Breast epithelium (tissue), 4 donors: ENCODE data around the gene ZNF12. TPM values are rescaled to one million over a fixed set of nuclear protein-coding genes. Genes with fewer than 3 reads are reported as not detected.
"Not testable (repeated sequence)": the region's sequence is repeated elsewhere in the genome, so short reads cannot be mapped to it uniquely, and the experiment has no call there.

Experiments used
- DNase-seq, 2 donors: peaks; one replicate each; pipeline ENCODE4 v3.0.0-alpha.2; 2019; ENCODE audit warnings: low spot score in 2 of 2
- H3K27ac ChIP-seq, 2 donors: fragments of 200-600 bp; sonication (generic) in 1 of 2; one replicate each; pipeline ENCODE4 v1.5.1; 2016 to 2019; ENCODE audit warnings: mild to moderate bottlenecking in 1 of 2
- H3K27me3 ChIP-seq, 2 donors: fragments of 200-600 bp; sonication (generic) in 1 of 2; one replicate each; pipeline versions ENCODE4 v1.5.1 to v1.6.0; 2017 to 2019; ENCODE audit warnings: control low read depth in 1 of 2, mild to moderate bottlenecking in 1 of 2
- H3K36me3 ChIP-seq: fragments of 200-600 bp; one replicate; pipeline ENCODE4 v1.5.1; 2019
- H3K4me1 ChIP-seq, 2 donors: fragments of 200-600 bp; sonication (generic); one replicate each; pipeline ENCODE4 v1.5.1; 2016 to 2019; ENCODE audit warnings: control low read depth in 1 of 2
- H3K4me3 ChIP-seq, 3 donors: fragments of 200-600 bp; sonication (generic); 1 replicate in 2 of 3; 2 replicates in 1 of 3; pipeline ENCODE4 v1.5.1; 2016 to 2019; ENCODE audit warnings: mild to moderate bottlenecking in 3 of 3, moderate library complexity in 2 of 3
- H3K9me3 ChIP-seq, 2 donors: fragments of 200-600 bp; sonication (generic) in 1 of 2; one replicate each; pipeline ENCODE4 v1.5.1; 2016 to 2019; ENCODE audit warnings: control low read depth in 1 of 2
- POLR2A ChIP-seq: fragments of 450-650 bp; IDR thresholded peaks from one replicate; pipeline ENCODE4 v1.6.1; 2016; ENCODE audit warnings: antibody characterized with exemption, mild to moderate bottlenecking, moderate library complexity
- POLR2AphosphoS5 ChIP-seq, 3 donors: sonication (generic); formaldehyde crosslinking; IDR thresholded peaks; one replicate each; pipeline ENCODE4 v1.6.1; 2017; ENCODE audit warnings: antibody characterized with exemption in 3 of 3
- intact Hi-C: fragments of 100-400 bp; cut with DNase I; formaldehyde crosslinking; loops from one replicate; pipeline ENCODE4 v1.15.1; 2023; ENCODE audit warnings: low total_unique reads
- total RNA-seq, 3 donors: library from RNA; depleted of rRNA; stranded (reverse); fragments of >200 nt; gene quantifications; one replicate each; pipeline ENCODE4 v1.1.0, GENCODE V29; 2016
- TF ChIP-seq, protein P1 (sequence below), 3 donors: fragments of 450-650 bp; IDR thresholded peaks; one replicate each; pipeline ENCODE4 v1.5.1; 2016 to 2017; ENCODE audit warnings: antibody characterized with exemption in 3 of 3, mild to moderate bottlenecking in 3 of 3, moderate library complexity in 3 of 3

Gene ZNF12
- 10 to 100 TPM; 20.6 to 43.0 (median 25.2) TPM for total RNA-seq

DNA sequence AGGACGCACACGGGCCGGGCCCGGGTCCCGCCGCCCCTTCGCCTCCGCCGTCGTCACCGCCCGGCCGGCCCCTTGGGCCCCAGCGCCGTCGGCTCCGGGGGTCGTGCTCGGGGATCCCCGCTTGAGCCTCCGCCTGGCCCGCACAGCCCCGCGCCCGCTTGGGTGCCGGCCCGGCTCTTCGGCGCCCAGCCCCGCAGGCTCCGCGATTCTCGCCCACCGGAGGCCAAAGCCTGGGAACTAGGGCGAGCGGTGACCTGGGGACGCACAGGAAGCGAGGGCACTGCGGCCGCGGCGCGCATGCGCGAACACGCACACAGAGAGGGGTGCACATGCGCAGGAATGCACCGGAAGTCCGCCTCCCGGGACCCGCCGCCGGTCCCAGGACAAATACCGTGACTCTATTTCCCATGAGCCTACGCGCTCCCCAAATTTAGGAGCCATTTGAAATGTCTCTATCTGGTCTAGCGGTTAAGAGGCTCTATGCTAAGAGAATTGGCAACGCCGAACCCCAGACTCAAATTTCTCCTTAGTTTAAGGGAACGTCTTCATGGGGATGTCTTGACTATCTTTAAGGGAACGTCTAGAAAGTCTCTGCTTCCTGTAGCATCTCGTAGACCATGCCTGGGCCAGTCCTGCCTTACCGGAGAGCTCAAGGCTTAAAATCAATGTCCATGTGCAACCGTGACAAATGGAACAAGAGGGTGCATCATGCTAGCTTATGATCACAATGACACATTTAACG lies at the start of gene ZNF12:
Gene ZNF12 (minus strand): TSS at position 282 of the 742 bp plus-strand sequence. CDS start 1,774 bp downstream, outside the sequence.
- H3K36me3 ChIP-seq, result peaks cover under 1% of the 10 kb centered on the region
- peaks cover under 1 to 6% of the 10 kb centered on the region in 2 donors for H3K9me3 ChIP-seq
- peak; percentile 94 to 96 for DNase-seq
- peak within 1 kb of the TSS; percentile 92 to 94 for H3K27ac ChIP-seq
- H3K4me1 ChIP-seq, result peaks cover 4 to 5% of the 10 kb centered on the region in 2 donors
- TF ChIP-seq POLR2AphosphoS5 (IDR thresholded peaks at IDR 0.05) (peak; percentile 63 to 93 (median 74)), POLR2A (peak; percentile 69)
- TF ChIP-seq, protein P1, sequence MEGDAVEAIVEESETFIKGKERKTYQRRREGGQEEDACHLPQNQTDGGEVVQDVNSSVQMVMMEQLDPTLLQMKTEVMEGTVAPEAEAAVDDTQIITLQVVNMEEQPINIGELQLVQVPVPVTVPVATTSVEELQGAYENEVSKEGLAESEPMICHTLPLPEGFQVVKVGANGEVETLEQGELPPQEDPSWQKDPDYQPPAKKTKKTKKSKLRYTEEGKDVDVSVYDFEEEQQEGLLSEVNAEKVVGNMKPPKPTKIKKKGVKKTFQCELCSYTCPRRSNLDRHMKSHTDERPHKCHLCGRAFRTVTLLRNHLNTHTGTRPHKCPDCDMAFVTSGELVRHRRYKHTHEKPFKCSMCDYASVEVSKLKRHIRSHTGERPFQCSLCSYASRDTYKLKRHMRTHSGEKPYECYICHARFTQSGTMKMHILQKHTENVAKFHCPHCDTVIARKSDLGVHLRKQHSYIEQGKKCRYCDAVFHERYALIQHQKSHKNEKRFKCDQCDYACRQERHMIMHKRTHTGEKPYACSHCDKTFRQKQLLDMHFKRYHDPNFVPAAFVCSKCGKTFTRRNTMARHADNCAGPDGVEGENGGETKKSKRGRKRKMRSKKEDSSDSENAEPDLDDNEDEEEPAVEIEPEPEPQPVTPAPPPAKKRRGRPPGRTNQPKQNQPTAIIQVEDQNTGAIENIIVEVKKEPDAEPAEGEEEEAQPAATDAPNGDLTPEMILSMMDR (IDR thresholded peaks at IDR 0.05), result no peak
- H3K27me3 ChIP-seq, result no peaks in the 10 kb centered on the region
- peak within 1 kb of the TSS; percentile 80 to 99 (median 97) for H3K4me3 ChIP-seq
- intact Hi-C loops, result no loop called here

DNA sequence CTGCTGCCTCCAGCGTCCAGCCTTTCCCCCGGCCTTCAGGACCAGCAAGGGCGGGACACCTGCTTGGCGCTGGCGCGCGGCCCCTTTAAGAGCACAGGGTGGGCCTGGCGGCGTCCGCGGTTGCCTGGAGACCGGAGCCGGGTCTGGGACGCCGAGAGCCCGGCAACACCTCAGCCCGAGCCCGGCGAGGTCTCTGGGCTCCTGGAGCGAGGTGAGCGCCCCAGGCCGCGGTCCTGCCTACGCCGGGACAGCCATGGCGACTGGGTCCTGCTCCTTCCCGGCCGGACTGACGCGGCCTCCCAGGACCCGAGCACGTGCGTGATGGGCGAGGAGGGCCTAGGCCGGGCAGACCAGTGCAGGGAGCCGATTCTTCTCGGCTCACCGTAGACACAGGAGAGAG lies 47.2 kb upstream of the ZNF12 start, which contains the start of gene RSPH10B2:
Gene RSPH10B2 (plus strand): TSS at position 140 of the 400 bp plus-strand sequence. CDS start 3,575 bp downstream, outside the sequence.
- H3K4me3 ChIP-seq, intact Hi-C loops, DNase-seq, H3K27ac ChIP-seq, H3K4me1 ChIP-seq, H3K27me3 ChIP-seq, H3K36me3 ChIP-seq, H3K9me3 ChIP-seq: not testable (repeated sequence)

DNA sequence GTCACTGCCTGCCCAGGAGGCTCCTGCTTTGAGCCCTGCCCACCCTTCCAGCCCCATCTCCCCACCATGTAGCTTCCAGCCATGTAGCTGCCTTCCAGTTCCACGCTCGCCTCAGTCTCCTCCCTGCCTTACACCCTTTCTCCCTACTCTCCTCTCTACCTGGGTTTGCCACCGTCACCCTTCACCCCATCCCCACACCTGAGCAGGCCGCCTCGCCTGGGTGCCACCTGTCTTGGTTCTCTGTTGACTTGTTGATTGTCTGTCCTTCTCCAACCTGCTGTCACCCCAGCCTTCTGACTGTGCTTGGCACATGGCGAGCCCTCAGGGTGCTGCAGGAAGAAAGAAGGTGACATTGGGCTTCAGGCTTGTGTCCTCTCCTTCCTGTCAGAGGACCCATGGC lies 43.4 kb upstream of the ZNF12 start:
- H3K4me3 ChIP-seq, H3K36me3 ChIP-seq, H3K9me3 ChIP-seq, H3K27ac ChIP-seq, intact Hi-C loops, H3K27me3 ChIP-seq, H3K4me1 ChIP-seq, DNase-seq: not testable (repeated sequence)

DNA sequence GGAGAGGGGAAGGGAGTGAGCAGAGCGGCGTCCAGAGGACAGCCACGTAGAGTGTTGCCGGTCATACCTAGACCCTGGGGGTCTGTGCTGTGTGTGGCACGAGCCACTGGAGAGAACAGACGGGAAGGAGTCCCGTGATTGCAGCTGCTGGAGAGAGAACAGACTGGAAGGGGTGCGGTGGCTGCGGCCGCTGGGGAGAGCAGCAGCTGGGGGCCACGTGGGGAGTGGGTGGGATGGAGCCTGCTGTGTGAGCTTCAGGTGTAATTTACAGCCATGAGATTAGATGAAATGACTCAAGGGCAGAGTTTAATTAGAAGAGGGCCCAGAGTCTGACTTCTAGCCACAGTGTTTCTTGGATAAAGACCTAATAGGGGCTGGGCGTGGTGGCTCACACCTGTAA lies 42.6 kb upstream of the ZNF12 start:
- H3K27ac ChIP-seq, H3K36me3 ChIP-seq, H3K27me3 ChIP-seq, H3K4me3 ChIP-seq, H3K4me1 ChIP-seq, DNase-seq, intact Hi-C loops, H3K9me3 ChIP-seq: not testable (repeated sequence)

DNA sequence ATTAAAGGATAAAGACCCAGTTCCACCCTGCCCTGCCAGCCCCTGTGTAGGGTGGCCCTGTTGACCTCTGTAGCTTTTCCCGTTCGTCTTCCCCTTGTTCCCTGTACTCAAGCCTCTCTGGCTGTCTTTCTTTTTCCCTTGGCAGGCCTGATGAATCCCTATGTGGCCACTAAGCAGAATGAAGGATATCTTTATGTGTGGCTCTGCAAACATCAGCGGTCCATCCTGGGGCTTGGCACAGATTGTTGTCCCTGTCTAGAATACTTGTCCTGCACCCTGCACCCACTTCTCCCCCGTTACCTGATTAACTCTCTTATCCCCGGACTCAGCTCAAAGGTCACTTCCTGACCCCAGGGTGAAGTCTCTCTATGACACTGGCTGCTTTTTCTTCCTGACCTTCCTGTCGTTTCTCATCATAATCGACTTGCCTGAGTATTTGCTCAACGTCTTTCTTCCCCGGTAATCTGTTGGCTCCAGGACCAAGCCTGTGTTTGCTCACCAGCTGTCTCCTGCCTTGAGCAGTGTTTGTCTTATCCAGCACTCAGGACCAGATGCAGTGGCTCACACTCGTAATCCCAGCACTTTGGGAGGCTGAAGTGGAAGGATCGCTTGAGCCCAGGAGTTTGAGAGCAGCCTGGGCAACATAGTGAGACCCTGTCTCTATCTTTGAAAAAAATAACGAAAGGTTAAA lies 37.8 kb upstream of the ZNF12 start:
- DNase-seq, H3K4me1 ChIP-seq, H3K27me3 ChIP-seq, H3K9me3 ChIP-seq, intact Hi-C loops, H3K4me3 ChIP-seq, H3K36me3 ChIP-seq, H3K27ac ChIP-seq: not testable (repeated sequence)

DNA sequence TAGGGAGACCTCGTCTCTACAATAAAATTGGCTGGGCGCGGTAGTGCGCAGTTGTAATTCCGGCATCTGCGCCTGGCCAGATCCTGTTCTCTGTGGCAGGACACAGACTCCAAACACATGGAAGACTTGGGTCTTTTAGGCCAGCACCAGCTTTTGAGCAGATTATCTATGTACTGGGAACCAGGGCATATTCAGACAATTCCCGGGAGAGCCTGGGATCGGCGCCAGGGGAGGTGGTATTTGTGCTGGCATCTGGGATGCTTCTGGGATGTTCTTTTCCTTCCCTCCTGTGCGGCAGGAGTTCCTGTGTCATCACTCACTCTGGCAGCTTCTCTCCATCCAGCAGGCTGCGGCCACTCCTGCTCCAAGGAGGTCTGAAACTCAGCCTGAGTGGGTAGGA lies 31.7 kb upstream of the ZNF12 start:
- H3K4me3 ChIP-seq, H3K27ac ChIP-seq, H3K27me3 ChIP-seq, H3K9me3 ChIP-seq, DNase-seq, H3K36me3 ChIP-seq, H3K4me1 ChIP-seq, intact Hi-C loops: not testable (repeated sequence)

DNA sequence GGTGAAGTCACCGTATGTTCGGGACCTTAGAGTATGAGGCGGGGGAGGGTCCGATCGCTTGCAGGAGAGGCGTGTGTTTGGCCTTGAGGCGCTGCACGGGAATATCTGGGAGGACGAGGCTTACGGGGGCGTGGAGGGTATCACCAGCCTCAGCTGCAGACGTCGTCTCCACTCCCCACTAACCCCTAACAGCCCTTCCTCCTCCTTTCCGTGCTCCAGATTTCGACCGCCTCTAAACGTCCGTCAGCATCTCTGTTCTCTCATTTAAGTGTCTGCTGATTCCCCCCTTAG lies 23.5 kb upstream of the ZNF12 start:
- intact Hi-C loops, result no loop called here
- TF ChIP-seq POLR2A, result no peak
- TF ChIP-seq, protein P1 (IDR thresholded peaks at IDR 0.05), result no peak
- TF ChIP-seq POLR2AphosphoS5 (IDR thresholded peaks at IDR 0.05), result no peak
- no peaks in the 10 kb centered on the region for H3K4me1 ChIP-seq
- peak overlapping the region; percentile 79 to 84 for H3K27ac ChIP-seq
- H3K4me3 ChIP-seq, result peak overlapping the region; percentile 69 to 91 (median 90)
- H3K27me3 ChIP-seq, result no peaks in the 10 kb centered on the region
- H3K36me3 ChIP-seq, result no peaks in the 10 kb centered on the region
- H3K9me3 ChIP-seq, result no peaks in the 10 kb centered on the region
- DNase-seq, result no peak
